Measurements from ENCODE around the gene ANO2. TPM values are rescaled to one million over a fixed set of nuclear protein-coding genes. Genes with fewer than 3 reads are reported as not detected.

Gene ANO2
- polyA plus RNA-seq, 1 donor from 2014 or later: 1.8 TPM

- H3F3A ChIP-seq (ENCODE audit: insufficient read depth, low read length, poor library complexity, severe bottlenecking): no peaks in the 10 kb centered on the region
- H3K36me3 ChIP-seq (ENCODE audit: insufficient read depth, low read length): no peaks in the 10 kb centered on the region
- H3K27me3 ChIP-seq (ENCODE audit: insufficient read depth, low read depth, low read length): no peaks in the 10 kb centered on the region
- H3K79me2 ChIP-seq (replicated peaks; ENCODE audit: insufficient read depth, low read length): no peaks in the 10 kb centered on the region
- H3K27ac ChIP-seq (ENCODE audit: low read length): no peak overlapping the region
- TF ChIP-seq EZH2 (IDR thresholded peaks at IDR 0.05; ENCODE audit: borderline replicate concordance, insufficient read depth, low read length, poor library complexity, severe bottlenecking): no peak
- no peak for TF ChIP-seq MXI1 (conservative IDR thresholded peaks at IDR 0.05; ENCODE audit: poor library complexity, severe bottlenecking)
- TF ChIP-seq REST (IDR thresholded peaks at IDR 0.05; ENCODE audit: borderline replicate concordance): no peak
- no peak for TF ChIP-seq POLR2AphosphoS5 (IDR thresholded peaks at IDR 0.05)
- no peak for TF ChIP-seq CTCF (IDR thresholded peaks at IDR 0.05; ENCODE audit: poor library complexity, severe bottlenecking)
- no peak for TF ChIP-seq RAD21 (conservative IDR thresholded peaks at IDR 0.05)
- TF ChIP-seq SMC3 (conservative IDR thresholded peaks at IDR 0.05; ENCODE audit: poor library complexity): no peak
- TF ChIP-seq TAF1 (IDR thresholded peaks at IDR 0.05; ENCODE audit: low read depth): no peak
- no peak for TF ChIP-seq EP300 (conservative IDR thresholded peaks at IDR 0.05; ENCODE audit: poor library complexity, severe bottlenecking)
- no peak overlapping the region for H3K4me2 ChIP-seq (ENCODE audit: low read length)
- no peaks in the 10 kb centered on the region for H3K9me2 ChIP-seq (ENCODE audit: insufficient read depth, low read length)
- H2AFZ ChIP-seq (ENCODE audit: low read depth, low read length): no peak overlapping the region
- no peak overlapping the region for H3K9ac ChIP-seq (ENCODE audit: low read length)
- no peak overlapping the region for H3K4me3 ChIP-seq (ENCODE audit: low read length)
- no peaks in the 10 kb centered on the region for H4K20me1 ChIP-seq (ENCODE audit: insufficient read depth)
- H3K9me3 ChIP-seq (ENCODE audit: low read length): no peaks in the 10 kb centered on the region
Measured at GRCh38 chr12:5953835-5954586, 9.0 kb upstream of the ANO2 start.

- TF ChIP-seq RAD21 (conservative IDR thresholded peaks at IDR 0.05) (no peak), MXI1 (conservative IDR thresholded peaks at IDR 0.05; ENCODE audit: poor library complexity, severe bottlenecking) (no peak), SMC3 (conservative IDR thresholded peaks at IDR 0.05; ENCODE audit: poor library complexity) (no peak), TAF1 (IDR thresholded peaks at IDR 0.05; ENCODE audit: low read depth) (no peak), EZH2 (IDR thresholded peaks at IDR 0.05; ENCODE audit: borderline replicate concordance, insufficient read depth, low read length, poor library complexity, severe bottlenecking) (no peak), REST (IDR thresholded peaks at IDR 0.05; ENCODE audit: borderline replicate concordance) (no peak), EP300 (conservative IDR thresholded peaks at IDR 0.05; ENCODE audit: poor library complexity, severe bottlenecking) (no peak), CTCF (IDR thresholded peaks at IDR 0.05; ENCODE audit: poor library complexity, severe bottlenecking) (no peak), POLR2AphosphoS5 (IDR thresholded peaks at IDR 0.05) (no peak)
- H3K27me3 ChIP-seq (ENCODE audit: insufficient read depth, low read depth, low read length): no peaks in the 10 kb centered on the region
- no peaks in the 10 kb centered on the region for H3K9me2 ChIP-seq (ENCODE audit: insufficient read depth, low read length)
- no peak overlapping the region for H2AFZ ChIP-seq (ENCODE audit: low read depth, low read length)
- no peaks in the 10 kb centered on the region for H3K36me3 ChIP-seq (ENCODE audit: insufficient read depth, low read length)
- no peaks in the 10 kb centered on the region for H3F3A ChIP-seq (ENCODE audit: insufficient read depth, low read length, poor library complexity, severe bottlenecking)
- no peaks in the 10 kb centered on the region for H3K79me2 ChIP-seq (replicated peaks; ENCODE audit: insufficient read depth, low read length)
- H3K9me3 ChIP-seq (ENCODE audit: low read length): no peaks in the 10 kb centered on the region
- no peak overlapping the region for H3K4me2 ChIP-seq (ENCODE audit: low read length)
- no peaks in the 10 kb centered on the region for H4K20me1 ChIP-seq (ENCODE audit: insufficient read depth)
- no peak overlapping the region for H3K4me3 ChIP-seq (ENCODE audit: low read length)
- no peak overlapping the region for H3K27ac ChIP-seq (ENCODE audit: low read length)
- H3K9ac ChIP-seq (ENCODE audit: low read length): no peak overlapping the region
Measured at GRCh38 chr12:5952031-5952430, 7.0 kb upstream of the ANO2 start.

Data from neural cell (in vitro differentiated cells).